HG02938 (cell line): ENCODE measurements around the gene STXBP2.

ENCODE experiments used
- ATAC-seq: cut with Tn5 transposase; IDR thresholded peaks from one replicate; pipeline ENCODE4 v1.9.1; 2021; ENCODE audit warnings: mild to moderate bottlenecking, moderate library complexity; ENCODE audit not compliant: unreplicated experiment

Gene STXBP2

GRCh38 chr19:7677669-7678311 is 40.9 kb downstream of the STXBP2 start:
- no peak for ATAC-seq

- peak; percentile 41 for ATAC-seq
These were observed 42.3 kb downstream of the STXBP2 start for GRCh38 chr19:7678971-7679751.

GRCh38 chr19:7679771-7680605 is 43.1 kb downstream of the STXBP2 start:
- no peak for ATAC-seq

GRCh38 chr19:7680606-7681339 is 43.9 kb downstream of the STXBP2 start, which contains the start of gene TRAPPC5:
TRAPPC5 (plus strand) TSS chr19:7680833; CDS start chr19:7682254, 1,421 bp downstream.
- ATAC-seq: no peak

GRCh38 chr19:7681340-7682174 is 44.6 kb downstream of the STXBP2 start:
- ATAC-seq: no peak

- ATAC-seq: no peak
These were observed 45.4 kb downstream of the STXBP2 start for GRCh38 chr19:7682175-7682855.

- ATAC-seq: no peak
These were observed 48.9 kb downstream of the STXBP2 start for GRCh38 chr19:7685546-7686445.

GRCh38 chr19:7687177-7687576 is 50.3 kb downstream of the STXBP2 start:
- ATAC-seq: no peak

GRCh38 chr19:7689165-7689564 is 52.3 kb downstream of the STXBP2 start:
- ATAC-seq: no peak

GRCh38 chr19:7690779-7691258 is 53.9 kb downstream of the STXBP2 start:
- ATAC-seq: no peak

GRCh38 chr19:7691497-7691896 is 54.6 kb downstream of the STXBP2 start:
- ATAC-seq: no peak

GRCh38 chr19:7692417-7693088 is 55.6 kb downstream of the STXBP2 start:
- no peak for ATAC-seq

- ATAC-seq: no peak
These were observed 57.6 kb downstream of the STXBP2 start for GRCh38 chr19:7694499-7694898.
